NCI-H748 (cell line): ENCODE data around the gene SCAF11.
"Not testable (repeated sequence)": the region's sequence is repeated elsewhere in the genome, so short reads cannot be mapped to it uniquely, and the experiment has no call there.

Source experiments
- DNase-seq: peaks from one replicate; lab custom pipeline; 2025; ENCODE audit not compliant: unreplicated experiment; lab: John Stamatoyannopoulos, UW

SCAF11 gene

GRCh38 chr12:45990468-45991283, at the start of gene SCAF11:
Gene SCAF11, minus strand, starts transcription at chr12:45990574. Its CDS starts 26,407 bp downstream, at chr12:45964167.
- peak; percentile 99 for DNase-seq

- peak; percentile 74 for DNase-seq
Observed at GRCh38 chr12:46037066-46037465, 46.7 kb upstream of the SCAF11 start.

GRCh38 chr12:46027172-46027571, 36.8 kb upstream of the SCAF11 start:
- DNase-seq = no peak

GRCh38 chr12:46024099-46024498, 33.7 kb upstream of the SCAF11 start:
- DNase-seq = no peak

- no peak for DNase-seq
Observed at GRCh38 chr12:46020768-46021167, 30.4 kb upstream of the SCAF11 start.

- DNase-seq = not testable (repeated sequence)
Observed at GRCh38 chr12:46018712-46019111, 28.3 kb upstream of the SCAF11 start.

- DNase-seq = not testable (repeated sequence)
Observed at GRCh38 chr12:46017866-46018375, 27.5 kb upstream of the SCAF11 start.

GRCh38 chr12:46005823-46006222, 15.4 kb upstream of the SCAF11 start:
- DNase-seq = no peak

- DNase-seq = no peak
Observed at GRCh38 chr12:46005151-46005797, 14.9 kb upstream of the SCAF11 start.

- no peak for DNase-seq
Observed at GRCh38 chr12:46004715-46005114, 14.3 kb upstream of the SCAF11 start.

- not testable (repeated sequence) for DNase-seq
Observed at GRCh38 chr12:46000076-46000475, 9.7 kb upstream of the SCAF11 start.

- DNase-seq = no peak
Observed at GRCh38 chr12:45994736-45995135, 4.4 kb upstream of the SCAF11 start.

- peak; percentile 86 for DNase-seq
Observed at GRCh38 chr12:45991284-45992249, 1.2 kb upstream of the SCAF11 start.

- DNase-seq = peak; percentile 75
Observed at GRCh38 chr12:45989721-45990467, 480 bp downstream of the SCAF11 start.

GRCh38 chr12:45989287-45989686, 1.1 kb downstream of the SCAF11 start:
- DNase-seq = no peak

GRCh38 chr12:45988264-45988663, 2.1 kb downstream of the SCAF11 start:
- no peak for DNase-seq

- no peak for DNase-seq
Observed at GRCh38 chr12:45987340-45987727, 3.0 kb downstream of the SCAF11 start.

- no peak for DNase-seq
Observed at GRCh38 chr12:45986641-45987339, 3.6 kb downstream of the SCAF11 start.

- DNase-seq = no peak
Observed at GRCh38 chr12:45981075-45981837, 9.1 kb downstream of the SCAF11 start.
